ENCODE data around the gene FAM181A.

- TF ChIP-seq POLR2A (IDR thresholded peaks at IDR 0.05): no peak
- TF ChIP-seq CTCF (IDR thresholded peaks at IDR 0.05 in 8 of 11, conservative IDR thresholded peaks at IDR 0.05 in 3 of 11): peak in 1 of 11 experiments; percentile 20
- no peak for TF ChIP-seq POLR2AphosphoS5 (IDR thresholded peaks at IDR 0.05)
Observed at GRCh38 chr14:93891756-93892504, 35.2 kb upstream of the FAM181A start.

All from spleen (tissue), 7 donors.